H1 (cell line): ENCODE results near the gene SERGEF. TPM values are rescaled to one million over a fixed set of nuclear protein-coding genes. Genes with fewer than 3 reads are reported as not detected.

Source experiments
- CTCF ChIA-PET: fragments of 300-600 bp; sonication (Branson Sonifier 250); formaldehyde crosslinking; loops from one replicate; lab custom pipeline; 2021; ENCODE audit not compliant: partially characterized antibody; lab: Charles Lee
- POLR2A ChIA-PET: fragments of 300-600 bp; sonication (Branson Sonifier 250); formaldehyde crosslinking; loops from one replicate; lab custom pipeline; 2021; ENCODE audit warnings: inconsistent platforms; ENCODE audit not compliant: partially characterized antibody; lab: Charles Lee
- DNase-seq, 2 experiments: peaks; one replicate each; pipeline versions ENCODE4 v3.0.0 to v3.0.0-alpha.2; 2010 to 2022; ENCODE audit warnings: low spot score in 2 of 2, low read depth in 1 of 2, mixed read lengths in 1 of 2
- FAIRE-seq: peaks from 2 replicates; lab custom pipeline; 2011; peaks lifted over from hg19 to GRCh38; lab: Jason Lieb, UNC
- H2AFZ ChIP-seq: 2 replicates; pipeline ENCODE4 v1.8.1; 2012; ENCODE audit warnings: low read length, inconsistent platforms
- H2AK5ac ChIP-seq: 2 replicates; pipeline ENCODE4 v1.6.1; 2013; ENCODE audit warnings: low read depth, low read length
- H2BK120ac ChIP-seq: replicated peaks from 2 replicates; pipeline ENCODE3; 2013; ENCODE audit warnings: low read depth, low read length, inconsistent platforms
- H2BK12ac ChIP-seq: 2 replicates; pipeline ENCODE4 v1.6.1; 2013; ENCODE audit warnings: low read depth, low read length
- H2BK15ac ChIP-seq: 2 replicates; pipeline ENCODE4 v1.6.1; 2013; ENCODE audit warnings: low read length
- H2BK20ac ChIP-seq: 2 replicates; pipeline ENCODE4 v1.6.1; 2013; ENCODE audit warnings: low read length
- H2BK5ac ChIP-seq: 2 replicates; pipeline ENCODE4 v1.6.1; 2013; ENCODE audit warnings: low read depth, low read length
- H3K14ac ChIP-seq: 2 replicates; pipeline ENCODE4 v1.6.1; 2013; ENCODE audit warnings: inconsistent platforms; ENCODE audit not compliant: insufficient read length
- H3K18ac ChIP-seq: 2 replicates; pipeline ENCODE4 v1.6.1; 2013; ENCODE audit warnings: low read length; ENCODE audit errors: extremely low read depth
- H3K23ac ChIP-seq: 2 replicates; pipeline ENCODE4 v1.6.1; 2013; ENCODE audit warnings: inconsistent platforms; ENCODE audit not compliant: insufficient read length
- H3K23me2 ChIP-seq: 2 replicates; pipeline ENCODE4 v1.6.1; 2013; ENCODE audit warnings: low read depth, low read length
- H3K27ac ChIP-seq: 2 replicates; pipeline ENCODE4 v1.6.1; 2011; ENCODE audit warnings: low read depth, low read length, inconsistent platforms
- H3K27me3 ChIP-seq, 4 experiments: replicated peaks in 1 of 4; 1 replicate in 1 of 4; 2 replicates in 3 of 4; pipeline versions ENCODE4 v1.6.1 to v1.8.1; 2011 to 2013; ENCODE audit warnings: low read length in 3 of 4, mild to moderate bottlenecking in 3 of 4, inconsistent platforms in 2 of 4, mixed read lengths in 2 of 4, moderate library complexity in 1 of 4; ENCODE audit not compliant: control insufficient read depth in 3 of 4, insufficient read depth in 3 of 4; ENCODE audit errors: extremely low read depth in 1 of 4
- H3K36me3 ChIP-seq, 4 experiments: 2 replicates each; pipeline versions ENCODE4 v1.6.1 to v1.8.1; 2011 to 2013; ENCODE audit warnings: mild to moderate bottlenecking in 4 of 4, low read length in 3 of 4, moderate library complexity in 2 of 4, control low read depth in 1 of 4, inconsistent platforms in 1 of 4; ENCODE audit not compliant: insufficient read depth in 4 of 4, control insufficient read depth in 2 of 4
- H3K4ac ChIP-seq: replicated peaks from 2 replicates; pipeline ENCODE3; 2013; ENCODE audit warnings: low read length, low read depth, mixed read lengths, inconsistent platforms; ENCODE audit not compliant: insufficient read length
- H3K4me1 ChIP-seq, 4 experiments: replicated peaks in 1 of 4; 1 replicate in 1 of 4; 2 replicates in 3 of 4; pipeline versions ENCODE4 v1.6.1 to v1.8.1; 2011 to 2013; ENCODE audit warnings: low read length in 3 of 4, inconsistent platforms in 2 of 4, mixed read lengths in 1 of 4; ENCODE audit not compliant: insufficient read depth in 4 of 4, control insufficient read depth in 3 of 4
- H3K4me2 ChIP-seq, 2 experiments: 2 replicates each; pipeline versions ENCODE4 v1.6.1 to v1.8.1; 2011 to 2013; ENCODE audit warnings: low read depth in 2 of 2, low read length in 2 of 2, control low read depth in 1 of 2, inconsistent platforms in 1 of 2, mild to moderate bottlenecking in 1 of 2; ENCODE audit not compliant: insufficient read depth in 1 of 2
- H3K4me3 ChIP-seq, 4 experiments: fragments of 200-600, 300-600 bp in 1 of 4; sonication (generic), shearing (Covaris generic), sonication (Bioruptor Twin) in 1 of 4; 2 replicates each; pipeline versions ENCODE4 v1.5.1 to v1.8.1; 2011 to 2016; ENCODE audit warnings: low read length in 4 of 4, low read depth in 3 of 4, control low read depth in 2 of 4, inconsistent platforms in 2 of 4, mild to moderate bottlenecking in 2 of 4, mixed read lengths in 1 of 4, moderate library complexity in 1 of 4; ENCODE audit not compliant: insufficient read depth in 2 of 4; ENCODE audit errors: extremely low read depth in 1 of 4
- H3K56ac ChIP-seq: replicated peaks from 2 replicates; pipeline ENCODE3; 2013; ENCODE audit warnings: low read depth, mild to moderate bottlenecking, mixed read lengths, low read length, inconsistent platforms; ENCODE audit not compliant: insufficient read length
- H3K79me1 ChIP-seq: 2 replicates; pipeline ENCODE4 v1.6.1; 2013; ENCODE audit warnings: low read depth, low read length, control low read depth
- H3K79me2 ChIP-seq, 2 experiments: 2 replicates each; pipeline versions ENCODE4 v1.6.1 to v1.8.1; 2012 to 2013; ENCODE audit warnings: low read length in 2 of 2, mild to moderate bottlenecking in 2 of 2, inconsistent platforms in 1 of 2; ENCODE audit not compliant: insufficient read depth in 2 of 2, control insufficient read depth in 1 of 2
- H3K9ac ChIP-seq, 4 experiments: replicated peaks in 1 of 4; 1 replicate in 1 of 4; 2 replicates in 3 of 4; pipeline versions ENCODE4 v1.6.1 to v1.8.1; 2011 to 2013; ENCODE audit warnings: low read depth in 3 of 4, low read length in 3 of 4, control low read depth in 2 of 4, mild to moderate bottlenecking in 2 of 4, moderate library complexity in 2 of 4, inconsistent platforms in 1 of 4; ENCODE audit errors: extremely low read depth in 1 of 4
- H3K9me3 ChIP-seq, 2 experiments: 2 replicates each; pipeline versions ENCODE4 v1.6.1 to v1.8.1; 2012 to 2013; ENCODE audit warnings: mild to moderate bottlenecking in 2 of 2, moderate library complexity in 2 of 2, control low read depth in 1 of 2, inconsistent platforms in 1 of 2, low read depth in 1 of 2, low read length in 1 of 2, mixed read lengths in 1 of 2; ENCODE audit not compliant: insufficient read depth in 2 of 2
- H4K20me1 ChIP-seq, 2 experiments: replicated peaks in 1 of 2; 2 replicates each; pipeline versions ENCODE3 to v1.8.1; 2011 to 2013; ENCODE audit warnings: inconsistent platforms in 2 of 2, low read length in 2 of 2, mild to moderate bottlenecking in 1 of 2; ENCODE audit not compliant: insufficient read depth in 2 of 2, control insufficient read depth in 1 of 2
- H4K5ac ChIP-seq: 2 replicates; pipeline ENCODE4 v1.6.1; 2013; ENCODE audit warnings: low read length, low read depth, mixed read lengths, inconsistent platforms; ENCODE audit not compliant: insufficient read length
- H4K8ac ChIP-seq: 2 replicates; pipeline ENCODE4 v1.8.0; 2013; ENCODE audit warnings: mild to moderate bottlenecking, moderate library complexity, low read length, inconsistent platforms; ENCODE audit not compliant: insufficient read depth; ENCODE audit errors: extremely low read depth
- H4K91ac ChIP-seq: replicated peaks from 2 replicates; pipeline ENCODE3; 2013; ENCODE audit warnings: low read length, mixed read lengths, inconsistent platforms; ENCODE audit not compliant: insufficient read length
- BACH1 ChIP-seq: IDR thresholded peaks from 2 replicates; pipeline ENCODE4 v1.6.1; 2012; ENCODE audit warnings: low read length, improper control_type of control experiment
- CBX5 ChIP-seq: fragments of 300-800, 300-1000 bp; sonication (generic); IDR thresholded peaks from 2 replicates; pipeline ENCODE4 v1.7.1; 2016; ENCODE audit warnings: antibody characterized with exemption, low read length, low read depth
- CHD1 ChIP-seq: IDR thresholded peaks from 2 replicates; pipeline ENCODE4 v1.6.1; 2012; ENCODE audit warnings: low read depth, low read length, improper control_type of control experiment
- CREB1 ChIP-seq: IDR thresholded peaks from 2 replicates; pipeline ENCODE4 v1.6.1; 2012; ENCODE audit warnings: inconsistent platforms
- EP300 ChIP-seq, 2 experiments: IDR thresholded peaks; 1 replicate in 1 of 2; 2 replicates in 1 of 2; pipeline ENCODE4 v1.6.1; 2011 to 2012; ENCODE audit warnings: low read depth in 2 of 2, low read length in 2 of 2, mild to moderate bottlenecking in 2 of 2, borderline replicate concordance in 1 of 2, inconsistent platforms in 1 of 2, moderate library complexity in 1 of 2
- GTF2F1 ChIP-seq: IDR thresholded peaks from 2 replicates; pipeline ENCODE4 v1.6.1; 2012; ENCODE audit warnings: low read depth, low read length, improper control_type of control experiment, borderline replicate concordance
- KDM4A ChIP-seq: IDR thresholded peaks from one replicate; pipeline ENCODE4 v1.7.1; 2012; ENCODE audit warnings: low read depth, mild to moderate bottlenecking, moderate library complexity, low read length, inconsistent platforms; ENCODE audit not compliant: severe bottlenecking
- RBBP5 ChIP-seq: IDR thresholded peaks from 2 replicates; pipeline ENCODE4 v1.7.1; 2012; ENCODE audit warnings: low read depth, mild to moderate bottlenecking, inconsistent platforms, low read length, moderate library complexity, borderline replicate concordance
- RXRA ChIP-seq: IDR thresholded peaks from 2 replicates; pipeline ENCODE4 v1.6.1; 2011; ENCODE audit warnings: low read depth, mild to moderate bottlenecking, low read length, moderate library complexity; ENCODE audit not compliant: insufficient read depth
- SIN3A ChIP-seq, 2 experiments: IDR thresholded peaks in 1 of 2; conservative IDR thresholded peaks in 1 of 2; 2 replicates each; pipeline ENCODE4 v1.6.1; 2011 to 2012; ENCODE audit warnings: low read length in 2 of 2, improper control_type of control experiment in 1 of 2, low read depth in 1 of 2, mild to moderate bottlenecking in 1 of 2
- SIRT6 ChIP-seq: IDR thresholded peaks from one replicate; pipeline ENCODE4 v1.7.1; 2012; ENCODE audit warnings: low read length, inconsistent platforms
- SP1 ChIP-seq: IDR thresholded peaks from 2 replicates; pipeline ENCODE4 v1.6.1; 2011; ENCODE audit warnings: low read depth, low read length
- SP4 ChIP-seq: IDR thresholded peaks from 2 replicates; pipeline ENCODE4 v1.6.1; 2012; ENCODE audit warnings: low read length, inconsistent platforms
- SRF ChIP-seq: IDR thresholded peaks from 2 replicates; pipeline ENCODE4 v1.6.1; 2011; ENCODE audit warnings: mild to moderate bottlenecking, low read depth, low read length, moderate library complexity
- TBP ChIP-seq: IDR thresholded peaks from 2 replicates; pipeline ENCODE4 v1.6.1; 2011; ENCODE audit warnings: low read depth, low read length, improper control_type of control experiment
- WGBS, 2 experiments: shearing (Covaris generic) in 1 of 2; methylation state at CpG; one replicate each; pipeline versions ENCODE4 v1.1.6 to v1.1.7; 2013 to 2015; ENCODE audit warnings: low lambda C conversion rate in 2 of 2, mixed read lengths in 2 of 2, inconsistent platforms in 1 of 2, low coverage in 1 of 2, missing lambda C conversion rate in 1 of 2; ENCODE audit not compliant: insufficient replicate concordance in 2 of 2, insufficient coverage in 1 of 2, insufficient read length in 1 of 2; ENCODE audit errors: extremely low coverage in 1 of 2, missing lambda C conversion rate in 1 of 2; 5-methylcytosine and 5-hydroxymethylcytosine counted together
- polyA plus RNA-seq, 7 experiments: library from polyadenylated mRNA; depleted of rRNA in 3 of 7; stranded (reverse) in 5 of 7; unstranded in 2 of 7; fragments of >200 nt in 5 of 7; fragments of 200-250 nt in 2 of 7; gene quantifications; 1 replicate in 5 of 7; 2 replicates in 1 of 7; 4 replicates in 1 of 7; pipeline versions ENCODE4 v1.2.1 to v1.2.3, GENCODE V29; 2011 to 2013; ENCODE audit warnings: missing spikeins in 2 of 7, mixed read lengths in 2 of 7
- total RNA-seq: library from RNA; stranded (reverse); fragmentation: NEBNext Ultra II Directional; extraction: Animal tissue kit (Norgen Biotek cat#: 25700); gene quantifications from 2 replicates; pipeline ENCODE4 v1.2.1, GENCODE V29; 2021

SERGEF gene
- total and polyA plus RNA-seq, 2 of the 8 experiments (the other 6 are each of a cell fraction or from before 2014, with no cell fraction given) = 16.6 to 28.8 TPM

DNA sequence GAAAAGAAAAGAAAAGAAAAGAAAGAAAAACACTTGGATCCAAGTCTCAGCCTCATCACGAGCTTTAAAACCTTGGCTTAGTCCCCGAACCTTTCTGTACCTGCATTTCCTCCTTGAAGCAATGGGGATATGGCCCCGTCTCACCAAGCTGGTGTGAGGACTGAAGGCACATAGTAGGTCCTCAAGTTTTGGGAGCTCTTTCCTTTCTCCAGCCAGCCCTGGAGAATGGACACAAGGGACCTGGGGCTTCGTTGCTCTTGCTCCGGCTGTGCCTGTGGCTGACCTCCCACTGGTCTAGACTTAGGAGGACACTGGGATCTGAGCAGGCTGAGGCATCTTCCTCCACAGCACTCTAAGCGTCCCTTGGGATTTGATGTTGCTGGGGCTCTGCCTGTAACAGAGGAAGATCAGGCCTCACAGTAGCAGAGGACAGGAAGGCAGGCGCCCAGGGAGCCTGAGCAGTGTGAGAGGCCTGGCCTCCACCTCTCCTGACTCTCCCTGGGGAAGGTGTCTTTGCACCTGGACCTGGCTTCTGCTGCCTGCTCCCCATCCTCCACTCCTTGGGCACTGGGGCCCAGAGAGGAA is 245.5 kb downstream of the SERGEF start:
- WGBS, 2 experiments = 78% methylated on average over 7 of the region's 7 CpGs; no CpG with 5 or more reads in 1 of the 2 experiments
- no peak overlapping the region for H3K18ac ChIP-seq
- TF ChIP-seq TBP (no peak), CREB1 (no peak), SP4 (no peak), SIRT6 (no peak), EP300 (IDR thresholded peaks at IDR 0.05; ENCODE audit: borderline replicate concordance in 1 of 2, low read depth in 2 of 2, low read length in 2 of 2) (no peak), BACH1 (no peak), GTF2F1 (no peak), SP1 (no peak), SRF (no peak), SIN3A (conservative IDR thresholded peaks at IDR 0.05 in 1 of 2, IDR thresholded peaks at IDR 0.05 in 1 of 2; ENCODE audit: low read depth in 1 of 2, low read length in 2 of 2) (no peak), RXRA (no peak), CHD1 (no peak), CBX5 (no peak), RBBP5 (no peak), KDM4A (no peak)

More for the DNA sequence above, 245.5 kb downstream of the SERGEF start:
- no peak for FAIRE-seq
- Histone ChIP-seq H2BK12ac (no peak overlapping the region), H4K8ac (no peak overlapping the region), H3K4me2 (no peak overlapping the region), H3K4me1 (peaks cover 0 to 5% (median 2%) of the 10 kb centered on the region in 4 experiments; a peak in 2 of 7 replicates), H3K4me3 (no peak overlapping the region), H2BK120ac (no peak overlapping the region), H2AK5ac (no peak overlapping the region), H3K79me1 (no peaks in the 10 kb centered on the region), H3K9ac (no peak overlapping the region), H3K23ac (no peak overlapping the region), H4K91ac (no peak overlapping the region), H3K27ac (no peak overlapping the region), H3K23me2 (peaks cover 11% of the 10 kb centered on the region; the same call in 1 of the 2 replicates), H3K4ac (no peak overlapping the region), H3K79me2 (no peaks in the 10 kb centered on the region), H3K14ac (no peak overlapping the region), H3K56ac (no peak overlapping the region), H4K5ac (no peak overlapping the region), H4K20me1 (peaks cover 0 to 2% of the 10 kb centered on the region in 2 experiments), H2AFZ (no peak overlapping the region), H3K9me3 (no peaks in the 10 kb centered on the region; a peak in 1 of 4 replicates), H2BK5ac (no peak overlapping the region), H3K36me3 (no peaks in the 10 kb centered on the region), H3K27me3 (no peaks in the 10 kb centered on the region), H2BK15ac (no peak overlapping the region), H2BK20ac (no peak overlapping the region)
- no peak for DNase-seq
- ChIA-PET POLR2A (no interaction called here), CTCF (interaction anchor here (0.7 to 4.2 kb wide), 25 partner anchors 11 to 225 kb away, joined by 3 to 25 read pairs (median 4); no protein-coding TSS in a partner anchor)
